ENCODE data around the gene CDH9.

- TF ChIP-seq CTCF (IDR thresholded peaks at IDR 0.05; ENCODE audit: borderline replicate concordance, extremely low read depth, low read length, poor library complexity, severe bottlenecking) (no peak), EZH2 (IDR thresholded peaks at IDR 0.05; ENCODE audit: borderline replicate concordance, low read depth, low read length, severe bottlenecking) (no peak)
Observed at GRCh38 chr5:26932238-26932637, 106.1 kb downstream of the CDH9 start.

Data from DND-41 (cell line).